Esophagus (tissue), 2 donors: ENCODE measurements around the gene RNF43. TPM values are rescaled to one million over a fixed set of nuclear protein-coding genes. Genes with fewer than 3 reads are reported as not detected.

ENCODE experiments used
- H3K27ac ChIP-seq, 2 donors: one replicate each; pipeline ENCODE4 v1.5.1; 2013; ENCODE audit warnings: low read depth in 2 of 2, mild to moderate bottlenecking in 2 of 2, inconsistent platforms in 1 of 2, low read length in 1 of 2, moderate library complexity in 1 of 2
- H3K27me3 ChIP-seq, 2 donors: one replicate each; pipeline ENCODE4 v1.6.1; 2013; ENCODE audit warnings: low read length in 2 of 2, control low read depth in 1 of 2, mild to moderate bottlenecking in 1 of 2; ENCODE audit not compliant: insufficient read depth in 2 of 2, control insufficient read depth in 1 of 2
- H3K36me3 ChIP-seq, 2 donors: one replicate each; pipeline ENCODE4 v1.6.1; 2013; ENCODE audit warnings: low read length in 1 of 2; ENCODE audit not compliant: control insufficient read depth in 2 of 2, insufficient read depth in 2 of 2
- H3K4me1 ChIP-seq, 2 donors: one replicate each; pipeline ENCODE4 v1.6.1; 2013; ENCODE audit warnings: low read length in 1 of 2; ENCODE audit not compliant: control insufficient read depth in 2 of 2, insufficient read depth in 2 of 2
- H3K4me3 ChIP-seq, 2 donors: one replicate each; pipeline ENCODE4 v1.5.1; 2013; ENCODE audit warnings: low read length in 2 of 2, mild to moderate bottlenecking in 2 of 2, low read depth in 1 of 2, moderate library complexity in 1 of 2
- H3K9me3 ChIP-seq, 2 donors: one replicate each; pipeline ENCODE4 v1.6.1; 2013; ENCODE audit warnings: mild to moderate bottlenecking in 2 of 2, low read depth in 1 of 2, low read length in 1 of 2, moderate library complexity in 1 of 2; ENCODE audit not compliant: control insufficient read depth in 2 of 2, insufficient read depth in 1 of 2
- WGBS, 2 donors: extraction: QIAGEN DNeasy Blood & Tissue Kit; methylation state at CpG; one replicate each; pipeline ENCODE4 v1.1.7; 2013; 5-methylcytosine and 5-hydroxymethylcytosine counted together
- polyA plus RNA-seq, 2 donors: library from polyadenylated mRNA; stranded (reverse); fragments of 200-250 nt; gene quantifications; one replicate each; pipeline ENCODE4 v1.2.3, GENCODE V29; 2013
- donor health status: healthy with polysubstance abuse.
- donor health status: Bipolar disorder and iron deficiency.

Gene RNF43
- polyA plus RNA-seq, 2 donors: 5.7 to 7.5 TPM

DNA sequence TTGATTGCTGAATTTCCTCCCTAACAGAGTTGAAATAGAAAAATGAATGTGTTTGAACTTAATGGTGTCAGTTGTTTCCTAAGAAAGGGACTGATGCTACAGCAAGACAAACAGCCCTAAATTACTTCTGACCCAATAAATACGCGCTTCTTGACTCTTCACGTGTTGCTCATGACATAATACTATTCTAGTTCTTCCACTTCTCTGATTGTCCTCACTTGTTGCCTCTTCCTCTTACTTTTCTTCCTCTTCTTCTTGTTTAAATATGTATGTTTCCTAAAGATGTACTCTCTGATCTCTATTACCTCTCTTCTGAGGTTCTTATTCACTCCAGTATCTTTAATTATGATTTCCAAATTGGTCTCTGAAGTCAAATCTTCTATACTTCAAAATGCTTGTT lies 32.4 kb downstream of the RNF43 start:
- Histone ChIP-seq H3K9me3 (no peaks in the 10 kb centered on the region), H3K36me3 (no peaks in the 10 kb centered on the region), H3K4me3 (no peak overlapping the region), H3K27me3 (no peaks in the 10 kb centered on the region), H3K4me1 (peaks cover 0 to 2% of the 10 kb centered on the region in 2 donors), H3K27ac (no peak overlapping the region)
- 75 to 82% methylated on average over 3 of the region's 3 CpGs for WGBS, 2 donors

DNA sequence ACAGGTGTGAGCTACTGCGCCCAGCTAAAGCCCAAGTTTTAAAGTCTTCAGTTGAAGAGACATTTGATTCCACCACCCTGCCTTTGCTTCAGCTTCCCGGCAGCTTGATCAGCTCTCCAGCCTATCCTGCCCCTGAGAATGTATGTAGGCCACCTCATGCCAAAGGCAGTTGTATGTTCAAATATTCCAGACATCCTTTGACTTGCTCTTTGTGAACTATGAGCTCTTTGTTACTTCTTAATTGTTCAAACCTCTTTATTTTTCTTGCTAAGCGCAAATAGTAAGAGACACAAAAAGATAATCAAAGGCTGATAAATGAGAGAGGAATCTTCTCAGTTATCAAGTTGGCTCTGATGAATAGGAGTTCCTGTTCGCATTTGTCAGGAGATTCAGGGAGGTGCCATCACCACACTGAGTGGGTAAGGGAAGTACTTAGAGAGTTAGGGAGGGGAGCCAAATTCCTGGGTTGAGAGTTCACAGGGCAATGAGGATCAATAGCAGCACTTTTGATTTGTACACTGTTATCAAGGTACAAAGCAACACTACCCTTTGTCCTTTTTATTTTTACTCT lies 33.4 kb downstream of the RNF43 start:
- Histone ChIP-seq H3K9me3 (no peaks in the 10 kb centered on the region), H3K4me1 (peaks cover 0 to 2% of the 10 kb centered on the region in 2 donors), H3K36me3 (no peaks in the 10 kb centered on the region), H3K27ac (no peak overlapping the region), H3K27me3 (no peaks in the 10 kb centered on the region), H3K4me3 (no peak overlapping the region)
- WGBS, 2 donors: 70 to 82% methylated on average over 4 of the region's 4 CpGs

DNA sequence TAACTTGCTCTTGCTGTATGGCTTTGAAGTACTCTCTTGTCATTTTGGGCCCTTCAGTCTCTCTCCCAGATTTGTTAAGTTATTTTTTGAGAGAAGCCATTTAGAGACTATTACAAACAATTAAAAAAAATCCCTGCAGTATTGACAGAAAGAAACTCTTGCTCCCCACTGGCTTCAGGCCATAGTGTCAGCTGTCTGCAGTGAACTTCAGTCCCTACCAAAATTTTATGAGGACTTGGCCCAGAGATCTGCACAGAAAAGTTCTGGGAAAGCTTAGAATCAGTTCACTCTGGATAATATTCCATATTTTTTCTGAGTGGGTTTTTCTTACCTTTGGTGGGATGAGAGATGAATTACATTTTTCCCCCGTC lies 34.5 kb downstream of the RNF43 start:
- WGBS, 2 donors: 92 to 95% methylated on average over 1 of the region's 1 CpG
- H3K4me1 ChIP-seq: peaks cover 0 to 2% of the 10 kb centered on the region in 2 donors

DNA sequence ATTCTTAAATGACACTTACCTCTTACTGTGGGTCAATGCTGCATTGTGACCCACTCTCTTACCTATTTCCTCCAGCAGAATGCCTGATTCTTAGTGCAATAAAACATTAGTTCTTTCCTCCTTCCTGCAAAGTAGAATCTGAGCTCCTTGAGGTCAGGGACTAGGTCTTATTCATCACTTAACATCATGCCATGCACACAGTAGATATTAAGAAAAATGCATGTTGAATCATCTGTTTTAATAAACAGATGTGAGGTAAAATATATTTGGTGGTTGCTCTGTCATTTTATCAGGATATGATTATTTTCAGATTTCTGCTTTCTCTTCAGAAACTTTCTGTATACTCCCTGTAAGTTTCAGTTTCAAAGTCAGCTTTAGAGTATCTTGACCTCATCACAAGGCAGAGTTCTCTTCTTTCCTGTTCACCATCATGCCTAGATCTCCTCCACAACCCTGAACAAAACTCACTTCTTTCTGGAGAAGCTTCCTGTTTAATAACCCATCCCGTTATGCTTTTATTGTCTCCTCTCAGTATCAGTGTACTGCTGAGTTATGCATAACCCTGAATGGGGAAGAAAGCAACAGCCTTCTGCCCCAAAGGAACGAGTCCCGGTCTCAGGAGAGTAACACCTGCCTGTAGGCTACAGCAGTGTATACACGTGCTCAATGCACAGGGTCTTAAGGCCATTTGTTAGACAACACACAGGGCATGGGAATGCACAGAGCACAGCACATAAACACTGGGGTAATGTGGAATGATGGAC lies 35.0 kb downstream of the RNF43 start:
- no peaks in the 10 kb centered on the region for H3K9me3 ChIP-seq
- peaks cover 0 to 2% of the 10 kb centered on the region in 2 donors for H3K4me1 ChIP-seq
- H3K4me3 ChIP-seq: no peak overlapping the region
- H3K27ac ChIP-seq: no peak overlapping the region
- 29 to 32% methylated on average over 4 of the region's 4 CpGs for WGBS, 2 donors
- H3K27me3 ChIP-seq: no peaks in the 10 kb centered on the region
- H3K36me3 ChIP-seq: no peaks in the 10 kb centered on the region

More for the DNA sequence above, 34.5 kb downstream of the RNF43 start:
- Histone ChIP-seq H3K9me3 (no peaks in the 10 kb centered on the region), H3K4me3 (no peak overlapping the region), H3K27ac (no peak overlapping the region), H3K36me3 (no peaks in the 10 kb centered on the region), H3K27me3 (no peaks in the 10 kb centered on the region)

DNA sequence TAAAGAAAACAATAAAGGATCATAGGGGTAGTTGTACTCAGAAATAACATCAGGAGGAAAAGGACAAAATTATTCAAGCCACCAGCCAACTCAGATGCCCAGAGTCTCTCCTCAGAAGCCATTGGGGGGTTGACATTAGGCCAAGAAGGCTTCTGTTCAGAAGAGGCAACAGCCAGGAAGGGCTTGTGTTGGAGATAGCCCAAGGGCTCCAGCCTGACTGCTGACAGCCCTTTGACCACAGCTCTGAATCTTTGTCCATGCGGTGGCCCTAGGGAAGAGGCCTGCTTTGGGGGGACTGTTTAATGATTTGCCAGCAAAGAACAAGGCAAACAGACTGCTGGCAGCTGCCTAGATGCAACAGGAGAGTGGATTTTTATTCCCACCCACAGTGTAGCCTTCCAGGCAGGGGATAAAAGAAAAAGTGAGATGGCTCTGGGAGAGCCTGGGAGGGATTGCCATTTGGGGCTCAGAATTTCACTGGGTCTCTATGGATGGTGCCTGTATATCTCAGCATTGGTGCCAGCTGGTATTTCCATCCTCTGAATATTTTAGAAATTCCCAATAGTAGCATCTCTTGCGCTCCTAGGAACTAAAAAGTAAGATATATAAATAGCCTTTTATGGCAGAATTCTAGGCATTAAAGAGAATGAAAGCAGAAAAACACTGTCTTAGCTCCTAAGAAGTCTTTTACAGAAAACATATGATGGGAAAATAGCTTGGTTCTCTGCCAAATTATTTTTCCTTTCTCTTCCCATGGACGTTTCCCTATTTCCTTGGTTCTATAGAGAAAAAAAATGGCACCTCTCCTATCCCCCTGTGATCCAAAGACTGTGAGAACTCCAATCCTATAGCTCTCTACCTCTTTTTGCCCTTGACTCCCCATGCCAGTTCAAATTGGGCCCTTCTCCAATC lies 36.0 kb downstream of the RNF43 start:
- WGBS, 2 donors: 36 to 42% methylated on average over 3 of the region's 3 CpGs
- Histone ChIP-seq H3K36me3 (no peaks in the 10 kb centered on the region), H3K9me3 (no peaks in the 10 kb centered on the region), H3K27ac (no peak overlapping the region), H3K4me3 (no peak overlapping the region), H3K4me1 (peaks cover 2 to 3% of the 10 kb centered on the region in 2 donors), H3K27me3 (no peaks in the 10 kb centered on the region)

DNA sequence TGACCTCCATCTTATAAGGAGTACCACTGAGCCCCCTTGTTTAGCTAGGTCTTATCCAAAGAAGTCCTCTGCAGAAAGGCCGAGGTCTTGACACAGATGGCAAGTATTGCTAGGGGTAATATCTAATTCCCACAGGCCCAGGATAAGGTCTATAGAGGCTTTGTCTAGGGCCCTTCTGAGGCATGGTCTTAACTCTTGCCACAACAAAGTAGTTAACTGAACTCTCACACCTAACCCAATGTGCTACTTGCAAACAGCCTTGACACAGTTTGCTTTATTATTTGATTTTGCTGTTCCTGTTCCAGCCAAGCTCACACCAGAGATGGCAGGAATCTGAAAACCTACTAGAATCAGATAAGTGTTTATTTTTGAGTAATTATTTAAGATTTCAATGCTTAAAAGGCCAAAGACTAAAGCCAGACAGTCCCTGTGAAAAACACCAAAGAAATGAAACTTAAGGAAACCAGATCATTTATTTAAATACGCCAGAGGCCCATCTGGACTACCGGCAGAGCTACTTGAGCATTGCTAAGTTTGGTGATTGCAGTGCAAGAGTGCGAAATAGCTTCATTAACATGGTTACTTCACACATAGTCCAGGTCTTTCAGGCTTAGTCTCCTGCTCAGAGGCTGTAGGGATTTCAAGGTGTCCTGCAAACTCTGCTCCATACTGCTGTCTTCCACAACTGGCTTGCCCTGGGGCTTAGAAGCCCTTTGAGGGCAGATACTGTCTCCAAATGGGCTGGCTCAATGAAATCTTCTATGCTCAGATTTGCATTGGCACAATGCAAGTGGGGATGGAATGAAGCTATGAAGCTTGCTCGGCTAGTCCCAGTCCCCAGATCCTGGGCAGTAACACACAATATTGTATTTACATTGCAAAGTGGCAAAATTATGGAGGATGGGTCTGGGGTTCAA lies 36.9 kb downstream of the RNF43 start:
- 75 to 92% methylated on average over 5 of the region's 5 CpGs for WGBS, 2 donors
- no peaks in the 10 kb centered on the region for H3K36me3 ChIP-seq
- peaks cover 2 to 3% of the 10 kb centered on the region in 2 donors for H3K4me1 ChIP-seq
- H3K27me3 ChIP-seq: no peaks in the 10 kb centered on the region
- no peaks in the 10 kb centered on the region for H3K9me3 ChIP-seq
- no peak overlapping the region for H3K27ac ChIP-seq
- no peak overlapping the region for H3K4me3 ChIP-seq

DNA sequence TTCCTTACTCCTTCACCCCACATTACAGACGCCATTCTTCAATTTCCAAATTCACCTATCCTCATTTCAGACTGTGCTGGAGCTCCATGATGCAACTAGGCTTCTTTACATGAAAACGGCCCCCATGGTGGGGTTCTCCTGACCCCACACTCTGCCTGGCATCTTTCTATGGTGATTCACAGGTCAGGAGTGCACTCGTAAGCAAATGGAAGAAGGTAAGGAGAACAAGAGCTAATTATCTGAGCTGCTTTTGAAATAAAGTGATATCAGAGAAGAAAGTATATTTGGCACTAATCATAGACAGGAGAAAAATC lies 37.9 kb downstream of the RNF43 start:
- Histone ChIP-seq H3K36me3 (no peaks in the 10 kb centered on the region), H3K27ac (no peak overlapping the region), H3K4me1 (peaks cover 2 to 3% of the 10 kb centered on the region in 2 donors), H3K4me3 (no peak overlapping the region), H3K27me3 (no peaks in the 10 kb centered on the region), H3K9me3 (no peaks in the 10 kb centered on the region)
- 64 to 75% methylated on average over 3 of the region's 3 CpGs for WGBS, 2 donors

DNA sequence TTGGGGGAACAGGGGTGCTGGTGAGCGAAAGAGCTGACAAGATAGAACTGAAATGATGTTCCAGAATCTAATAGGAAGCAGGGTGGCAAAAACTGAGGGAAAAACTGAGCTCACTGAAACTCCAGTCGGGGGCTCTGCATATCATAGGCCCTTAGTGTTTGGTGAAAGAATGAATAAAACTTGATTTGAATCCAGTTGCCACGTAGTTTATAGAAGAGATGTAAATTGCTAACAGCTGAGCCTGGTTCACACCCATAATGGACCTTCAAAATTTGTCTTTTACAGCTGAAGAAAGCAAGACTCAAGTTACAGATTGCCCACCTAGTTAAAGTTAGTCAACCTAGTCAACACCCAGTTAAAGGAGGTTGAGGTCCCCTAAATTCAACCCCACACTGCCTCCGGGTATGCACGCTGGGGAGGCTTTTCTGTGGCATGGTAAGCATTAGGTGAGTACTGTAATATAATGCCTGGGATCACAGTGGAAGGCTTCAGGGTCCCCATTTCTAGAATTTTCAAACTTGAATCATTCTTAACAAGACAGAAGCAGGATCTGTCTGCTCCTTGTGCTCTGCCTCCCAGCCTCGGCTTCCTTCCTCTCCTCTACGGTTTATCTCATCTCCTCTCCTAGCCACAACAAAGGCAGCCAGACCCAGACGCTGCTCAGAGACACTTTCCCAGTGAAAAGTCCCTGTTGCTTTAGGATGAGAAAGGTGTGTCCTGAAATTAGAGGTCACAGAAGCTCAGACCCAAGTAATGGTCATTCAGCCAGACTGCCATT lies 38.4 kb downstream of the RNF43 start:
- Histone ChIP-seq H3K36me3 (no peaks in the 10 kb centered on the region), H3K27ac (no peak overlapping the region), H3K4me3 (no peak overlapping the region), H3K27me3 (no peaks in the 10 kb centered on the region), H3K9me3 (no peaks in the 10 kb centered on the region), H3K4me1 (peaks cover 2 to 3% of the 10 kb centered on the region in 2 donors)
- WGBS, 2 donors: 67 to 68% methylated on average over 8 of the region's 8 CpGs
